Measurements from ENCODE around the gene GJA1.

GJA1 gene

DNA sequence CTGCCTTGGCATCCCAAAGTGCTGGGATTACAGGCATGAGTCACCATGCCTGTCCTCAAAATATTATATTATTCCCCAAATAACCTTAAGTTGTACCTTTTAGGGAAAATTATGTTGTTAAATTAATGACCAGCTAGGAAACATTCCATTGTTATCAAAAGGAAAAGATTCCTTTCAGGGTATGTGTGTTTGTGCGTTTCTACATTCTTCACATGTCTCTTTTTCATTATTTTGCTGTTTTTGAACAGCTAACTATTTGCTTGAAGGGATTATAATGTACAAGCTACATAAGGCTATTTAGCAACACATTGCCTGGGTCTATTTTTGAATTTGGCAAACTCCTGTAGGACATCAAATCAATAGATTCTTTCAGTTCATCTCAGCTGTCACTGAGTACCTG, 57.1 kb downstream of the GJA1 start:
- no peak for DNase-seq

DNA sequence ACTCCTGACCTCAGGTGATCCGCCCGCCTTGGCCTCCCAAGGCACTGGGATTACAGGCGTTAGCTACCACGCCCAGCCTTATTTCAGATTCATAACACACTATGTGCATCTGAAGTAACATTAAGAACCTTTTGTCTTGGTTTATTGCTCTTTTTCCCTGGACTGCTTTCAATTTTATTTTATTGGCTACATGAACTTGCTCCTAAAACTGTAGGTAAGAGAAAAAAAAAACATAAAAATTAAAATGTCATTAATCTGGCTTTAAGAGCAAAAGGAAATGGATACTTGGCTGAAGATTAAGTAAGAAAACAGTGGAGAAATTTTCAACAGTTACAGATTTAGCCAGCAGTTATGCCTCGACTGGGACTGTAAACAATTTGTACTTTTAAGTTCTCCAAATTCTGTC, 62.5 kb downstream of the GJA1 start:
- no peak for DNase-seq

- no peak for DNase-seq
Observed at GRCh38 chr6:121498481-121499276, 63.2 kb downstream of the GJA1 start.

All from hippocampal formation (tissue), 2 donors.